Posterior cingulate gyrus (tissue), 11 donors: ENCODE measurements around the gene VPS54.

ENCODE experiments used
- DNase-seq, 10 donors: peaks; one replicate each; pipeline versions ENCODE4 v3.0.0 to v3.0.0-alpha.2; 2020 to 2021; ENCODE audit warnings: mixed read lengths in 3 of 10
- intact Hi-C: fragments of 100-400 bp; cut with DNase I; formaldehyde crosslinking; loops from one replicate; pipeline ENCODE4 v1.15.1; 2023

Gene VPS54

DNA sequence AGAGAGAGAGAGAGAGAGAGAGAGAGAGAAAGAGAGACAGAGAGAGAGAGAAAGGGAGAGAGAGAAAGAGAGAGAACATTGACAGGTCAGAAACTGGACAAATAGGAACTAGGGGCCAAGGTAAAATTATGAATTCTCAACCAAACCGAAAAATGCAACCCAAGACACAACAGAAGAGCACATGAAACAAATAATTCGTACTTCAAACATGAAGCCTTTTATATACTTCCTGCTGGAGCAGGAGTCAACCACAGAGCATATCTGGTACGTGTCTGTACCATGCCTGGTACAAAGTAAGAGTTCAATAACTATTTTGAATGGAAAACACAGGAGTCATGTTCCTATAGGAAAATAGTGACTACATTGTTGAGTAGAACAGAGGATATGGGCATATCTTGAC is 6.5 kb upstream of the VPS54 start:
- no peak for DNase-seq
- intact Hi-C loops: no loop called here

- intact Hi-C loops: no loop called here
- no peak for DNase-seq
Observed at GRCh38 chr2:64024259-64024949, 5.2 kb upstream of the VPS54 start.

DNA sequence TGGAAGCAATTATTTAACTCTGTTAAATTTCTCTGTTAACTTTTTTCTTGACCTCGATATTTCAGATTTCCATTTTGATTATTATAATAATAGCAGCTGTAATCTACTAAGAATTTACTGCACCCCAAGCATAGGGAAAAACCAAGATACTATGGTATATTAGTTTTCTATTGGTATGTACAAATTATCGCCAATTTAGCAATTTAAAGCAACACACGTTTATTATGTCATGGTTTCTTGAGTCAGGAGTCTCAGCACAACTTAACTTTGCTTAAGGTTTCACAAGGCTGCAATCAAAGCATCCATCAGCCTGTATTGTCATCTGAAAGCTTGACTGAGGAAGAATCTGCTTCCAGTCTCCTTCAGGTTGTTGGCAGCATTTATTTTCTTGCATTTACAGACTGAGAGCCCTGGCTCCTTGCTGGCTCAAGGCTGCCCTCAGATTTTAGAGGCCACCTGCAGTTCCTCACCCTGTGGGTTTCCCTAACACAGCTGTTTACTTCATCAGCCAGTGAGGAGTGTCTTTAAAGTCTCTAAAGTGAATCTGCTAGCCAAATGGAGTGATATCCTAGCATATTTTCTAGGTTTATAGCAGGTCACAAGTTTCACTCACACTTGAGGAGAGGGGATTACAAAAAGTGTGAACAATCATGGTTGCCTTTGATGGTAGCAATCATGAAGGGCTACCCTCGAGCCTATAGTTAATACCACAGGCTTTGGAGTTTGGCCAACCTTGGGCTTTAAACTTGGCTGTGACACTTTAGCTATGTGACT is 4.4 kb upstream of the VPS54 start:
- DNase-seq: no peak
- intact Hi-C loops: no loop called here

- intact Hi-C loops: no loop called here
Observed at GRCh38 chr2:64021578-64021977, 2.4 kb upstream of the VPS54 start.

GRCh38 chr2:64019975-64020528 is 824 bp upstream of the VPS54 start:
- intact Hi-C loops: loop anchor here (5.0 kb wide), 1 partner anchor 178 kb away; the partner anchor contains the start of gene UGP2
- DNase-seq: no peak

More at GRCh38 chr2:64021578-64021977, 2.4 kb upstream of the VPS54 start:
- no peak for DNase-seq

GRCh38 chr2:64018701-64019082 is 536 bp downstream of the VPS54 start:
- peak in 6 of 10 donors; percentile 31 to 91 (median 38) for DNase-seq
- intact Hi-C loops: loop anchor here (5.0 kb wide), 1 partner anchor 176 kb away; the partner anchor contains the start of gene UGP2

- DNase-seq: no peak
- intact Hi-C loops: loop anchor here (5.0 kb wide), 1 partner anchor 176 kb away; the partner anchor contains the start of gene UGP2
Observed at GRCh38 chr2:64017811-64018700, 1.2 kb downstream of the VPS54 start.

DNA sequence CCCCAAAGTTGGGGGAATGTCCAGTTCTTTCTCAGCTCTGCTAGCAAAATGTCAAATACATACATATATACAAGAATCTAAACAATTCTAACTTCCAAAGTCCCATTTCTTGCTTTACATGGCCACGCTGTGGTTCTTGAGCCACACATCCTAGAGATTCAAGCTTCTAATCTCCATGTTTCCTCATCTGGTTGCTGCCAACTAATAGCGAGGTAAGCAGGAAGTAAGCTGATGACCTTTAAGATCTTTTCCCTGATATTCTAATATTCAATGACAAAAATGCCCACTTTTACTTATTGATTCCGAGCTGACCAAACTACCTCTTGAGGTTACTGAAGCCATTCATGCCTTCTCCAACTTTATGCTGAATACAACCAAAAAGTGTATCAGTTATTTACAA is 3.3 kb downstream of the VPS54 start:
- DNase-seq: no peak
- intact Hi-C loops: loop anchor here (5.0 kb wide), 1 partner anchor 174 kb away; the partner anchor contains the start of gene UGP2

DNA sequence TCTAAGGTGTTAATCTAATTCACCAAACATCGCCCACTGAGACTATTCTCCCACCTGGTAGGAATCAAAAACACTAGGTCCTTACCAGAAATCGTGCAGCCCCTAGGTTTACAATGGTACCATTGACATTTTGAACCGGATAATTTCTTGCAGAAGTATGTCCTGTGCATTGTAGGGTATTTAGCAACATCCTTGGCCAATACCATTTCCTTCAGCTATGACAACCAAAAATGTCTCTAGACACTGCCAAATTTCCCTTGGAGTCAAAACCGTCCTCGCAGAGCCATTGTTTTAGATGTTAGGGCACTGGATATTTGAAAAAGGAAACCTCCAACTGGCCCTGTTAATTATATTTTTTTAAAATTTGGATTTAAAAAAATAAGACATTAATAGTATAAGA is 3.8 kb downstream of the VPS54 start:
- intact Hi-C loops: loop anchor here (5.0 kb wide), 1 partner anchor 173 kb away; the partner anchor contains the start of gene UGP2
- DNase-seq: no peak

DNA sequence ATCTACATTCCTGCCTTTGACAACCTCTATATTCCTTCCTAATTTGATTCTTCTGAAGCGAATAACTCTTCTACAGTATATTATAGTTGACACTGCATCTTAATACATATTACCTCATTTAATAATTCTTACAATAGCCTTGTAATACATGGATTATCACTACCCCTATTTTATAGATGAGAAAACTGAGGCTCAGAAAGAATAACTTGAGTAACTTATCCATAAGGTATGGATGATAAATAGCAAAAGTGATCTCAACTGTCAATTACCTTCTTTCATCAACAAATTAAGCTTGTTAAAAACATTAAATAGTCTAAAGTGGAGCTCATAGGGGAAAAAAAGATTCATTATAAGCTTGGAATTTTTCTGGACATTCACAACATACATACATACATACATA is 4.6 kb downstream of the VPS54 start:
- intact Hi-C loops: loop anchor here (5.0 kb wide), 1 partner anchor 172 kb away; the partner anchor contains the start of gene UGP2
- no peak for DNase-seq

GRCh38 chr2:64013053-64013452 is 6.2 kb downstream of the VPS54 start:
- intact Hi-C loops: no loop called here
- no peak for DNase-seq

- DNase-seq: no peak
- intact Hi-C loops: no loop called here
Observed at GRCh38 chr2:64012115-64012514, 7.1 kb downstream of the VPS54 start.

- DNase-seq: no peak
- intact Hi-C loops: no loop called here
Observed at GRCh38 chr2:64008434-64009009, 10.7 kb downstream of the VPS54 start.

- intact Hi-C loops: no loop called here
- DNase-seq: peak in 1 of 10 donors; percentile 53
Observed at GRCh38 chr2:64007924-64008323, 11.3 kb downstream of the VPS54 start.

DNA sequence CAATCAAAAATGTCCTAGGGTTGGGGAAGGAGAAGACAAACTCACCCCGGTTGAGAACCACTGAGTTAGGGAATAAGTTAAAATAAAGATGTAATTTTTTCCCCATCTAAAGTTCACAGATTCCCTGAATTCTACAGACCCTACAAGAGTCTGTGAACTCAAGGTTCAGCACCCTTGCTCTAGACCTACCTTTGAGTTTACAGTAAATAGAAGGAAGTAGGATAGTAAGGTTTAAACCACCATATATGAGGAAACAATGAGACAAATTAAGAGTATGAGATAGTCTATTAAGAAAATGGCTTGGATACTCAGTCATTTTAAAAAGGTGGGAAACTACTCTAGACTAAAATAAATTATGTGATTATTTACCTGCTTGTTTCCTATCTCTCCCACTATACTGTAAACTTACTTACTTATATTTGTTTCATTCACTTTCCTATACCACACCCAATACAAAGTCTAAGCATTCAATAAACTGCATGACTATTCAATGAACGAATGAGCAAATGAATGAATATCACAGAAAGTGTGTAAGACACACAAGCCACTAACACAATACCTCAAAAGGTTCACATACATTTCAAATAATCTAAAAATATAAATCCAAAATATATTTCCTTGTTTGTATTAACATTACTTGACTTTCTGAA is 13.4 kb downstream of the VPS54 start:
- intact Hi-C loops: no loop called here
- DNase-seq: no peak

GRCh38 chr2:64003239-64003638 is 16.0 kb downstream of the VPS54 start:
- no peak for DNase-seq
- intact Hi-C loops: no loop called here

DNA sequence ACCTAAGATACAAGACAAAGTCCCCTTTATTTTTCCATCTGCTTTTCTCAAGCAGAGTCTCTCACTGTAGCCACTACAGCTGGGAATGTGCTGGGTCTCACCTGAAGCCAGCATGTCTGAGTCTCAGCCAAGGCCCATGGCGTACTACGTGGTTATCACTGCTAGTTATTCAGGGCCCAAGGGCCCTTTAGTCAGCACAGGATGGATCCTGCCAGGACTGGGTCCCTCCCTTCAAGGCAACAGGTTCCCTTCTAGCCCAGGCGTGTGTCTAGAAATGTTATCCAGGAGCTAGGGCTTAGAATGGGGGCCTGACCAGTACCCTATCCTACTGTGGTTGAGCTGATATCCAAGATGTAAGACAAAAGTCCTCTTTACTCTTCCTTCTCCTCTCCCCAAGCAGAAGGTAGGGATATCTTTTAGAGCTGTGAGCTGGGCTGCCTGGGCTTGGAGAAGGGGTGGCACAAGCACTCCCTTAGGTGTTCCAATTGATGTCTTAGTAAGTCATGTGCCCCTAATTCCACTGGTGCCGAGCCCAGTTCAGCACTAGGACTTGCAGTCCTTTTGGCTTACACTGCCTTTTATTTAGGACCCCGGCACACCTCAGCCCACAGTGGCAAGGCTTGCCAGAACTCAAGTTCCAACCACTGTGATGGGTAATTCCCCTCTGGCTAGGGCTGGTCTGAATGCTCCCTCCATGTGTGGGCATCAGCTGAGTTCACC is 17.7 kb downstream of the VPS54 start:
- intact Hi-C loops: no loop called here
- DNase-seq: no peak

- intact Hi-C loops: no loop called here
- peak in 2 of 10 donors; percentile 55 to 71 for DNase-seq
Observed at GRCh38 chr2:64000630-64001381, 18.4 kb downstream of the VPS54 start.
